GM21529 (cell line): Measurements from ENCODE around the gene DEXI.
"Not testable (repeated sequence)": the region's sequence is repeated elsewhere in the genome, so short reads cannot be mapped to it uniquely, and the experiment has no call there.

Experiments
- ATAC-seq: cut with Tn5 transposase; IDR thresholded peaks from one replicate; pipeline ENCODE4 v1.9.1; 2021; ENCODE audit not compliant: unreplicated experiment

Gene DEXI

GRCh38 chr16:10941935-10942351 lies 325 bp downstream of the DEXI start:
- ATAC-seq = not testable (repeated sequence)

GRCh38 chr16:10941127-10941933 lies 938 bp downstream of the DEXI start:
- ATAC-seq = no peak

- no peak for ATAC-seq
Measured at GRCh38 chr16:10940501-10941079, 1.7 kb downstream of the DEXI start.

- no peak for ATAC-seq
Measured at GRCh38 chr16:10939649-10940234, 2.5 kb downstream of the DEXI start.

- no peak for ATAC-seq
Measured at GRCh38 chr16:10938796-10939648, 3.2 kb downstream of the DEXI start.

- peak; percentile 28 for ATAC-seq
Measured at GRCh38 chr16:10938321-10938720, 3.9 kb downstream of the DEXI start.

GRCh38 chr16:10937068-10937859 lies 5.0 kb downstream of the DEXI start:
- ATAC-seq = no peak

- ATAC-seq = no peak
Measured at GRCh38 chr16:10936272-10936984, 5.8 kb downstream of the DEXI start.

GRCh38 chr16:10935226-10935915 lies 6.9 kb downstream of the DEXI start:
- no peak for ATAC-seq

- ATAC-seq = no peak
Measured at GRCh38 chr16:10934325-10935107, 7.8 kb downstream of the DEXI start.

- no peak for ATAC-seq
Measured at GRCh38 chr16:10933865-10934264, 8.4 kb downstream of the DEXI start.

GRCh38 chr16:10932959-10933710 lies 9.1 kb downstream of the DEXI start:
- ATAC-seq = no peak

GRCh38 chr16:10931977-10932632 lies 10.2 kb downstream of the DEXI start:
- no peak for ATAC-seq

- no peak for ATAC-seq
Measured at GRCh38 chr16:10931134-10931533, 11.1 kb downstream of the DEXI start.

- no peak for ATAC-seq
Measured at GRCh38 chr16:10930755-10931093, 11.5 kb downstream of the DEXI start.

- ATAC-seq = no peak
Measured at GRCh38 chr16:10929853-10930754, 12.2 kb downstream of the DEXI start.
